Activated naive CD8-positive, alpha-beta T cell treated with anti-CD3 and anti-CD28 coated beads, Interleukin-2, amount 10 ng/mL, durations not matched to agents 7 days and 5 days (primary cell): ENCODE data around the gene DOCK6. TPM values are rescaled to one million over a fixed set of nuclear protein-coding genes. Genes with fewer than 3 reads are reported as not detected.
"Not testable (repeated sequence)": the region's sequence is repeated elsewhere in the genome, so short reads cannot be mapped to it uniquely, and the experiment has no call there.

Experiments
- ATAC-seq: fragments of 150-1000 bp; cut with Tn5 transposase; one replicate; pipeline ENCODE4 v1.10.0; 2021; ENCODE audit warnings: low read depth, moderate library complexity
- POLR2A ChIA-PET: fragments of 350-600 bp; sonication (Branson Sonifier 250); formaldehyde crosslinking; loops from one replicate; lab custom pipeline; 2021; ENCODE audit warnings: antibody characterized with exemption; lab: Charles Lee
- DNase-seq: peaks from one replicate; pipeline ENCODE4 v3.0.0; 2021
- H3K27ac Mint-ChIP-seq: one replicate; pipeline ENCODE4 v1.8.0; 2022; ENCODE audit warnings: mild to moderate bottlenecking, mixed read lengths
- H3K27me3 Mint-ChIP-seq: one replicate; pipeline ENCODE4 v1.8.0; 2022; ENCODE audit warnings: mild to moderate bottlenecking, moderate library complexity, mixed read lengths
- H3K36me3 Mint-ChIP-seq: one replicate; pipeline ENCODE4 v1.8.0; 2021; ENCODE audit warnings: mild to moderate bottlenecking, mixed read lengths
- H3K4me1 Mint-ChIP-seq: one replicate; pipeline ENCODE4 v1.8.0; 2021; ENCODE audit warnings: mixed read lengths
- H3K4me3 Mint-ChIP-seq: one replicate; pipeline ENCODE4 v1.8.0; 2022; ENCODE audit warnings: mild to moderate bottlenecking, moderate library complexity, mixed read lengths
- H3K9me3 Mint-ChIP-seq: one replicate; pipeline ENCODE4 v1.8.0; 2021; ENCODE audit warnings: mixed read lengths
- total RNA-seq, 2 experiments: library from RNA; stranded (reverse); gene quantifications; one replicate each; pipeline ENCODE4 v1.2.3, GENCODE V29; 2021

Gene DOCK6
- total RNA-seq, 2 experiments from 2014 or later = 0.43 to 0.72 TPM

DNA sequence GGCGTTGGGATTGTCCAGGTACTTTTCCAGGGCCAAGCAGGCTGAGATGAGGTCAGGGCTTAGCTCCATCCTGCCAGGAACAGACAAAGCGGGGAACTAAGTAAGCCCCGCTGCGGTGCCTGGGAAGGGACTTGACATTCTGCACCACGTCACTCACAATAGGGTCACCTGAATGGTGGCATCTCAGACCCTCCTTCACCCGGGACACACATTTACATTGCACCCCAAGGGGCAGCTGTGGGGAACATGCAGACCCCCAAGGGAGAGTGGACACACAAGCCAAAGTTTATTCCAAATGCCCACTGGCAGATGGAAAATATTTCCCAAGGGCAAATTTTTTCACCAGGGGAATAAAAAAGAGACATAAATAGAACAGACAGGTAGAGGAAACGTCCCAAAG is 86.4 kb downstream of the DOCK6 start:
- H3K9me3 Mint-ChIP-seq = no peaks in the 10 kb centered on the region
- H3K4me1 Mint-ChIP-seq = peaks cover 8% of the 10 kb centered on the region
- H3K36me3 Mint-ChIP-seq = no peaks in the 10 kb centered on the region
- H3K27ac Mint-ChIP-seq = no peak overlapping the region
- H3K4me3 Mint-ChIP-seq = no peak overlapping the region
- ATAC-seq = no peak
- DNase-seq = no peak
- POLR2A ChIA-PET = no interaction called here
- no peaks in the 10 kb centered on the region for H3K27me3 Mint-ChIP-seq

- no peaks in the 10 kb centered on the region for H3K27me3 Mint-ChIP-seq
- POLR2A ChIA-PET = no interaction called here
Measured at GRCh38 chr19:11174336-11174735, 88.0 kb downstream of the DOCK6 start.

GRCh38 chr19:11173516-11174155 is 88.7 kb downstream of the DOCK6 start:
- ATAC-seq (no peak), DNase-seq (no peak)
- Mint-ChIP-seq H3K27ac (no peak overlapping the region), H3K9me3 (no peaks in the 10 kb centered on the region), H3K4me1 (no peaks in the 10 kb centered on the region), H3K4me3 (no peak overlapping the region), H3K27me3 (no peaks in the 10 kb centered on the region), H3K36me3 (no peaks in the 10 kb centered on the region)
- POLR2A ChIA-PET = no interaction called here

More at GRCh38 chr19:11174336-11174735, 88.0 kb downstream of the DOCK6 start:
- Mint-ChIP-seq H3K4me3 (no peak overlapping the region), H3K36me3 (no peaks in the 10 kb centered on the region), H3K4me1 (no peaks in the 10 kb centered on the region), H3K9me3 (no peaks in the 10 kb centered on the region), H3K27ac (no peak overlapping the region)
- DNase-seq (no peak), ATAC-seq (no peak)

DNA sequence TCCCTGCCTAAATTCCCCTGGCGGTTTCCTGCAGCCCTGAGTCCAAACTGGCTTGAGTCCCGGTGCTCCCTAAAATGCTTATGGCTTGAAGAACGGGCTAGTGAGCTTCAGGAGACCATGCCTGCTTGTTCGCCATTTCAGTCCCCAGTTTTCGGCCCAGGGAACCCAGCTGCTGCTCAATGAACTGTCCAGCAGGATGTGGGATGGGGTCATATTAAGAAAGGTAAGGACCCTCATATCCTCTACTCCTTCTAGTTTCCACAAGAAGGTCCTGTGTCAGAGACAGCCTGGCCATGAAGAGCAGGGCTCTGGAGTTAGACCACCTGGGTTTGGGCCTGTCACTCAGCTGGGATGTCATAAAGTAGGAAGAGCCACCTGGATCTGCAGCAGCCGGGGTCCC is 89.7 kb downstream of the DOCK6 start:
- ATAC-seq (no peak), DNase-seq (no peak)
- Mint-ChIP-seq H3K4me1 (no peaks in the 10 kb centered on the region), H3K27me3 (no peaks in the 10 kb centered on the region), H3K9me3 (no peaks in the 10 kb centered on the region), H3K4me3 (no peak overlapping the region), H3K27ac (no peak overlapping the region), H3K36me3 (no peaks in the 10 kb centered on the region)
- POLR2A ChIA-PET = no interaction called here

GRCh38 chr19:11171144-11171543 is 91.2 kb downstream of the DOCK6 start:
- Mint-ChIP-seq H3K27me3 (peaks cover 1% of the 10 kb centered on the region), H3K9me3 (no peaks in the 10 kb centered on the region), H3K4me3 (no peak overlapping the region), H3K36me3 (no peaks in the 10 kb centered on the region), H3K27ac (no peak overlapping the region), H3K4me1 (no peaks in the 10 kb centered on the region)
- DNase-seq = no peak
- no peak for ATAC-seq
- POLR2A ChIA-PET = no interaction called here

DNA sequence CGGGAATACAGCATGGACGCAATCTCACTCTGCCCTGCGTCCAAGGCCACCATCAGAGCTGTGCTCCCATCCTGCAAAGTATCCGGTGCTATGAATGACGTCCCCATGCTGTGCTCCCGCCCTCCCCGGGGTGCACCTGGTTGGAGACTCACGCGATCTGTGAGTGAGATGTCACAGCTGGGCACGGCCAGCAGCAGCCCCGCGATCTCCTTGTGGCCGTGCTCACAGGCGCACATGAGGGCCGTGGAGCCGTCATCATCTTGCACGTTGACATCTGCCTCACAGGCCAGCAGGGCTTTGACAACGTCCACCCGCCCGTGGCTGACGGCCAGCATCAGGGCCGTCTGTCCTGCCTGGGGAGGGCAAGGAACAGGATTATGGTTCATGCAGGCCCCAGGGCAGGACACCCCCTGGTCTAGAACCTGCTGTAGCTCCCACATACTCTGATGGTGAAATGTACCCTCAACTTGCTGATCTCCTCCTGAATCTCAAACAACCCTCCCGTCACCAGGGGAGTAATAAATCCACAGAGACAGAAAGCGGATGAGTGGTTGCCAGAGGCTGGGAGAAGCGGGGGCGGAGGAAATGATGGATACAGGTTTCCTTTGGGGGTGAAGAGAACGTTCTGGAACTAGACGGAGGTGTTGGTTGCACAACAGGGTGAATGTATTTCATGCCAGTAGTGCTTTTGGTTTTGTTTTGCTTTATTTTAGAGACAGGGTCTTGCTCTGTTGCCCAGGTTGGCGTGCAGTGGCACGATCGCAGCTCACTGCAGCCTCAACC is 92.2 kb downstream of the DOCK6 start:
- POLR2A ChIA-PET = no interaction called here
- Mint-ChIP-seq H3K4me1 (no peaks in the 10 kb centered on the region), H3K36me3 (no peaks in the 10 kb centered on the region), H3K27me3 (peaks cover 2% of the 10 kb centered on the region), H3K9me3 (no peaks in the 10 kb centered on the region), H3K27ac (no peak overlapping the region), H3K4me3 (no peak overlapping the region)
- ATAC-seq (no peak), DNase-seq (no peak)

DNA sequence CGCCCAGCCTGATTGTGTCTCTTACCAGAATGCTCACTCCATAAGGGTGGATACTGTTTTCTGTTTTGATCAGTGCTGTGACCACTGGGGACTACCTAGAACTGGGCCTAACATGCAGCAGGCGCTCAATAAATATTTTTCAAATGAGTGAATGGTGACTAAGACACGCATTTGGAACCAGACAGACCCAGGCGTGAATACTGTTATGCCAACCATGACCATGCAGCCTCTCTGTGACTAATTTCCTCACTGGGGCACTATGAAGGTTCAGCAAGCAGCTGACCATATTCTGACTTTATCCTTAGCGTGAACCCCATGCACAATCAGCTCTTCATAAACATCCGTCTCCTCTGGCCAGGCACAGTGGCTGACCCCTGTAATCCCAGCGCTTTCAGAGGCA is 93.8 kb downstream of the DOCK6 start:
- POLR2A ChIA-PET = no interaction called here
- DNase-seq = no peak
- no peak for ATAC-seq
- Mint-ChIP-seq H3K27ac (no peak overlapping the region), H3K4me3 (no peak overlapping the region), H3K36me3 (no peaks in the 10 kb centered on the region), H3K9me3 (no peaks in the 10 kb centered on the region), H3K27me3 (peaks cover 2% of the 10 kb centered on the region), H3K4me1 (no peaks in the 10 kb centered on the region)

DNA sequence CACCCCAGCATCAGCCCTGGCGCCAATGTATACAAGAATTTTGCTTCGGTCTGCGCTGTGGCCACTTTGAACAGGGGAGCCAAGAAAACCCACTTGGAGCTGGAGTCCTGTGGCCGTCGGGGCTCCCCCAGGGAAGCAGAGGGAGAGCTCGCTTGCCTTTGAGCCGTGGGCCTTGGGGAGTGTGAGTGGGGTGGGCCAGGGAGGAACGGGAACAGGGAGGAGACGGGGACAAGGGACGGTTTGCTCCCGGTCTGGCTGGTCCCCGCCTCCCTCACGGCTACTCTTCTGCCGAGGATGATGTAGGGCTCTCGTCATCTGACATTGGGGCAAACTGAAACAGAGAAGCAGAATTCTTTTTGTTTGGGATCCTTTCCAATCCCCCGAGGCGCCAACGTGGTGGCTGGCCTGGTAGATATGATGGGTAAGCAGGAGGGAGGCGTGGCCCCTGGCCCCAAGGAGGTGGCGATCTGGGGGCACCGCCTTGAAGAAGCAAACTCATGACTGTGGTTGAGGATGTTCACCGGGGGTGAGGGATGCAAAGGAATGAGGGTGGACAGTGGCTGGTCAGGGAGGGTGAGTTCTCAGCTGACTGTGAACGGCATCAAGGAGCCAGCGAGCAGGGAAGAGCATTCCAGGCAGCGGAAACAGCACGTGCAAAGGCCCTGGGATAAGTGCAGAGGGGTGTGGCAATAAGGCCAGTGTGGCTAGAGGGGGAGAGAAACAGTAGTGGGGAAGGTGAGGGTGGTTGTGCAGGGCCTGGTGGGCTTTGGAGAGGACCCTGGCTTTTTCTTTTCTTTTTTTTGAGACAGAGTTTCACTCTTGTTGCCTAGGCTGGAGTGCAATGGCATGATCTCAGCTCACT is 95.8 kb downstream of the DOCK6 start:
- POLR2A ChIA-PET = interaction anchor here (0.7 kb wide), 1 partner anchor 23 kb away, joined by 3 read pairs; no protein-coding TSS in a partner anchor
- H3K4me1 Mint-ChIP-seq = no peaks in the 10 kb centered on the region
- no peak overlapping the region for H3K27ac Mint-ChIP-seq
- H3K36me3 Mint-ChIP-seq = no peaks in the 10 kb centered on the region
- H3K9me3 Mint-ChIP-seq = no peaks in the 10 kb centered on the region
- no peak overlapping the region for H3K4me3 Mint-ChIP-seq
- no peak for ATAC-seq
- H3K27me3 Mint-ChIP-seq = peaks cover 2% of the 10 kb centered on the region
- no peak for DNase-seq

- Mint-ChIP-seq H3K36me3 (no peaks in the 10 kb centered on the region), H3K27me3 (peaks cover 2% of the 10 kb centered on the region), H3K4me3 (no peak overlapping the region), H3K4me1 (no peaks in the 10 kb centered on the region), H3K27ac (no peak overlapping the region), H3K9me3 (no peaks in the 10 kb centered on the region)
- ATAC-seq (no peak), DNase-seq (no peak)
- POLR2A ChIA-PET = interaction anchor here (0.5 to 0.7 kb wide), 3 partner anchors 9 to 31 kb away, joined by 3 read pairs; no protein-coding TSS in a partner anchor
Measured at GRCh38 chr19:11165486-11166030, 96.8 kb downstream of the DOCK6 start.

DNA sequence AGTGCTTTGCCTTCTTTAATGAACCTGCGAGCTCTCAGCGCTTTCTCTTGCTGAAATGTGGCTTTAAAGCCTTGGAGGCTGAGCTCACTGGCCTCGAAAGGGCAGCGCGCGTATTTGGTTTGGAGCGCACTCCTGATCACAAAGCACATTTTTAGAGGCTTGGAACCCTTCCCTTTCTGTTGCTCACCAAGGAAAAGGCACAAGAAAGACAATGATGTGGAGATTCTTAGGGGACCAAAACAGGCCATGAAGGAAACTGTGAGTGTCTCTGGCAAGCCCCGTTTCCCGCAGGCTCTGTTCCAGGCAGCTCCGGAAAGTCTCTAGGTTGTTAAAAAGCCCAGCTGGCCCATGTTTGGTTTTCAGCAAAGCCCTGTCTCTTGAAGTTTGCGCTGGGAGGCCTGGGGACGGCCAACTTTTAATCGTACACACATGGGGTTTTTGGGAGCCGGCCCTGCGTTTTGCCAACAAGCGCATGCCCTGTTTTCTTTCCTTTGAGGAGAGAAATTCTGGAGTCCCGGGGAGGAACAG is 97.4 kb downstream of the DOCK6 start:
- Mint-ChIP-seq H3K4me1 (no peaks in the 10 kb centered on the region), H3K27me3 (peaks cover 4% of the 10 kb centered on the region), H3K9me3 (no peaks in the 10 kb centered on the region), H3K36me3 (no peaks in the 10 kb centered on the region), H3K4me3 (no peak overlapping the region), H3K27ac (no peak overlapping the region)
- DNase-seq (no peak), ATAC-seq (no peak)
- POLR2A ChIA-PET = interaction anchor here (1.1 kb wide), 1 partner anchor 13 kb away, joined by 3 read pairs; no protein-coding TSS in a partner anchor

GRCh38 chr19:11164296-11164695 is 98.0 kb downstream of the DOCK6 start:
- Mint-ChIP-seq H3K9me3 (no peaks in the 10 kb centered on the region), H3K4me1 (no peaks in the 10 kb centered on the region), H3K4me3 (no peak overlapping the region), H3K27ac (no peak overlapping the region), H3K36me3 (no peaks in the 10 kb centered on the region), H3K27me3 (peaks cover 4% of the 10 kb centered on the region)
- ATAC-seq (no peak), DNase-seq (no peak)
- POLR2A ChIA-PET = interaction anchor here (1.1 kb wide), 1 partner anchor 13 kb away, joined by 3 read pairs; no protein-coding TSS in a partner anchor

DNA sequence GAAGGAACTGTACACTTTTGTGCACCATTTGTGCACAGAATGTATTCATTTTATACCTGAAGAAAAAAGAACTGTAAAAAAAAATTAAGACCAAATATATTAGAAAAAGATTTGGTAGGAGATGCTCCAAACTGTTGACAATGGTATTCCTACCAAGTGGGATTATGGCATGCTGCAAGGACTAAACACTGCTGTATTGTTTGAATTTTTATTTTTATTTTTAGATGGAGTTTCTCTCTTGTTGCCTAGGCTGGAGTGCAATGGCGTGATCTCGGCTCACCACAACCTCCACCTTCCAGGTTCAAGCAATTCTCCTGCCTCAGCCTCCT is 101.9 kb downstream of the DOCK6 start:
- ATAC-seq = not testable (repeated sequence)

More for the DNA sequence above, 101.9 kb downstream of the DOCK6 start:
- H3K9me3 Mint-ChIP-seq, H3K4me3 Mint-ChIP-seq, H3K4me1 Mint-ChIP-seq, DNase-seq, POLR2A ChIA-PET, H3K36me3 Mint-ChIP-seq, H3K27ac Mint-ChIP-seq, H3K27me3 Mint-ChIP-seq: not testable (repeated sequence)
